GM19468 (cell line): ENCODE measurements around the gene CHCHD5.
"Not testable (repeated sequence)": the region's sequence is repeated elsewhere in the genome, so short reads cannot be mapped to it uniquely, and the experiment has no call there.

Source experiments
- ATAC-seq: cut with Tn5 transposase; IDR thresholded peaks from one replicate; pipeline ENCODE4 v1.9.1; 2021; ENCODE audit warnings: mild to moderate bottlenecking, moderate library complexity, moderate number of reproducible peaks; ENCODE audit not compliant: unreplicated experiment; ENCODE audit errors: extremely low read depth

Gene CHCHD5

GRCh38 chr2:112584134-112584890 lies at the start of gene CHCHD5:
TSS of gene CHCHD5 (plus strand) at chr2:112584609. CDS start at chr2:112584648, 39 bp downstream.
- peak; percentile 87 for ATAC-seq

GRCh38 chr2:112534826-112535225 lies 49.6 kb upstream of the CHCHD5 start:
- no peak for ATAC-seq

GRCh38 chr2:112536665-112537064 lies 47.7 kb upstream of the CHCHD5 start:
- not testable (repeated sequence) for ATAC-seq

GRCh38 chr2:112539306-112539705 lies 45.1 kb upstream of the CHCHD5 start:
- ATAC-seq: no peak

- no peak for ATAC-seq
These were observed 43.5 kb upstream of the CHCHD5 start for GRCh38 chr2:112540906-112541305.

GRCh38 chr2:112541315-112542122 lies 42.9 kb upstream of the CHCHD5 start:
- ATAC-seq: peak; percentile 14

- ATAC-seq: peak; percentile 50
These were observed 42.1 kb upstream of the CHCHD5 start, which contains the start of gene POLR1B for GRCh38 chr2:112542123-112542983. TSS of gene POLR1B (plus strand) at chr2:112542465. CDS start at chr2:112542495, 30 bp downstream.

- no peak for ATAC-seq
These were observed 41.3 kb upstream of the CHCHD5 start for GRCh38 chr2:112542984-112543661.

- no peak for ATAC-seq
These were observed 37.1 kb upstream of the CHCHD5 start for GRCh38 chr2:112547333-112547732.

- no peak for ATAC-seq
These were observed 35.4 kb upstream of the CHCHD5 start for GRCh38 chr2:112548980-112549379.

- ATAC-seq: peak; percentile 42
These were observed 18.3 kb upstream of the CHCHD5 start for GRCh38 chr2:112566104-112566503.

- not testable (repeated sequence) for ATAC-seq
These were observed 17.9 kb upstream of the CHCHD5 start for GRCh38 chr2:112566508-112566907.

- ATAC-seq: no peak
These were observed 12.4 kb upstream of the CHCHD5 start for GRCh38 chr2:112572005-112572404.

- no peak for ATAC-seq
These were observed 6.7 kb upstream of the CHCHD5 start for GRCh38 chr2:112577756-112578155.

- no peak for ATAC-seq
These were observed 5.2 kb upstream of the CHCHD5 start for GRCh38 chr2:112579241-112579640.

- no peak for ATAC-seq
These were observed 4.3 kb upstream of the CHCHD5 start for GRCh38 chr2:112580084-112580483.

- no peak for ATAC-seq
These were observed 2.1 kb upstream of the CHCHD5 start for GRCh38 chr2:112582314-112582746.

GRCh38 chr2:112583497-112584133 lies 794 bp upstream of the CHCHD5 start:
- no peak for ATAC-seq

- ATAC-seq: no peak
These were observed 462 bp downstream of the CHCHD5 start for GRCh38 chr2:112584891-112585250.
